K562 (cell line): Measurements from ENCODE around the gene DYRK1A. TPM values are rescaled to one million over a fixed set of nuclear protein-coding genes. Genes with fewer than 3 reads are reported as not detected.

Experiments
- BCOR ChIP-seq: fragments of 450-650 bp; IDR thresholded peaks from 2 replicates; pipeline ENCODE4 v1.6.1; 2016
- CBX2 ChIP-seq: fragments of 200-600 bp; sonication (generic); IDR thresholded peaks from one replicate; pipeline ENCODE4 v1.6.1; 2012; ENCODE audit warnings: mild to moderate bottlenecking, low read length, inconsistent platforms; ENCODE audit not compliant: insufficient read depth, poor library complexity, severe bottlenecking
- CBX3 ChIP-seq, 2 experiments: IDR thresholded peaks; 1 replicate in 1 of 2; 2 replicates in 1 of 2; pipeline ENCODE4 v1.6.1; 2012; ENCODE audit warnings: inconsistent platforms in 2 of 2, low read length in 2 of 2, borderline replicate concordance in 1 of 2, control low read depth in 1 of 2
- CC2D1A ChIP-seq: fragments of 450-650 bp; IDR thresholded peaks from 2 replicates; pipeline ENCODE4 v1.6.1; 2017; ENCODE audit warnings: mild to moderate bottlenecking
- CHCHD3 ChIP-seq: fragments of 250-450 bp; sonication (Bioruptor Pico); IDR thresholded peaks from 2 replicates; pipeline ENCODE4 v2.1.2; 2022; ENCODE audit warnings: mild to moderate bottlenecking
- DDX20 ChIP-seq: fragments of 450-650 bp; IDR thresholded peaks from 2 replicates; pipeline ENCODE4 v1.6.1; 2016; ENCODE audit warnings: missing genetic modification characterization, low read depth, mild to moderate bottlenecking, missing compliant biosample characterization, moderate library complexity
- ESRRB ChIP-seq: fragments of 250-450 bp; sonication (Bioruptor Pico); IDR thresholded peaks from 2 replicates; pipeline ENCODE4 v1.5.0; 2020; ENCODE audit warnings: mild to moderate bottlenecking, moderate library complexity, borderline replicate concordance
- FIP1L1 ChIP-seq: fragments of 200-400 bp; formaldehyde crosslinking; IDR thresholded peaks from 2 replicates; pipeline ENCODE4 v1.6.1; 2018; ENCODE audit warnings: mild to moderate bottlenecking, low read depth, low read length; ENCODE audit not compliant: poor library complexity, severe bottlenecking
- HMG20A ChIP-seq: fragments of 450-650 bp; formaldehyde crosslinking; conservative IDR thresholded peaks from 2 replicates; pipeline ENCODE4 v1.4.0; 2020; ENCODE audit warnings: mild to moderate bottlenecking, mixed read lengths
- KLF1 ChIP-seq: fragments of 450-650 bp; IDR thresholded peaks from 2 replicates; pipeline ENCODE4 v1.6.1; 2016; ENCODE audit warnings: missing genetic modification characterization, missing compliant biosample characterization
- KLF10 ChIP-seq: fragments of 250-450 bp; sonication (Bioruptor Pico); IDR thresholded peaks from 2 replicates; pipeline ENCODE4 v1.6.1; 2021; ENCODE audit warnings: matching md5 sums
- MCM5 ChIP-seq: fragments of 450-650 bp; IDR thresholded peaks from 2 replicates; pipeline ENCODE4 v1.6.1; 2016; ENCODE audit warnings: low read depth
- PTTG1 ChIP-seq: fragments of 450-650 bp; IDR thresholded peaks from 2 replicates; pipeline ENCODE4 v1.6.1; 2016; ENCODE audit warnings: low read depth, mild to moderate bottlenecking, missing genetic modification characterization, missing compliant biosample characterization
- RBM14 ChIP-seq: fragments of 200-400 bp; formaldehyde crosslinking; IDR thresholded peaks from 2 replicates; pipeline ENCODE4 v1.6.1; 2018; ENCODE audit warnings: low read depth, mild to moderate bottlenecking, low read length, moderate library complexity, borderline replicate concordance; ENCODE audit not compliant: insufficient read depth
- SAP30 ChIP-seq: fragments of 200-600 bp; sonication (generic); IDR thresholded peaks from 2 replicates; pipeline ENCODE4 v1.6.1; 2012; ENCODE audit warnings: borderline replicate concordance, low read depth, mild to moderate bottlenecking, moderate library complexity, low read length, control low read depth, inconsistent platforms; ENCODE audit not compliant: insufficient read depth, poor library complexity, severe bottlenecking
- SREBF1 ChIP-seq: fragments of 150-350 bp; IDR thresholded peaks from 2 replicates; pipeline ENCODE4 v1.6.1; 2014; ENCODE audit warnings: antibody characterized with exemption, low read depth, low read length, borderline replicate concordance
- ZBTB1 ChIP-seq: sonication (generic); formaldehyde crosslinking; IDR thresholded peaks from 2 replicates; pipeline ENCODE4 v1.8.1; 2023; ENCODE audit warnings: missing genetic modification reagents, low read depth, mild to moderate bottlenecking, borderline replicate concordance
- ZFP30 ChIP-seq: fragments of 250-450 bp; sonication (Bioruptor Pico); IDR thresholded peaks from 2 replicates; pipeline ENCODE4 v1.8.0; 2022; ENCODE audit warnings: moderate library complexity, mild to moderate bottlenecking, inconsistent platforms, borderline replicate concordance
- ZNF584 ChIP-seq: fragments of 200-800 bp; sonication (Bioruptor generic); IDR thresholded peaks from 2 replicates; pipeline ENCODE4 v1.6.1; 2016; ENCODE audit warnings: low read depth, mild to moderate bottlenecking, missing genetic modification characterization, missing compliant biosample characterization
- polyA plus RNA-seq, 8 experiments: library from polyadenylated mRNA; depleted of rRNA in 4 of 8; stranded (reverse) in 5 of 8; unstranded in 3 of 8; fragments of >200 nt; fragmentation: Nextera tagmentation in 2 of 8; fragmentation: Illumina TruSeq in 1 of 8; extraction: Ambion mirVana in 2 of 8; extraction: Trizol in 1 of 8; gene quantifications; 2 replicates each; pipeline versions ENCODE4 v1.2.1 to v1.2.3, GENCODE V29; 2011 to 2014; ENCODE audit warnings: inconsistent platforms in 1 of 8, missing spikeins in 1 of 8
- total RNA-seq, 7 experiments: library from RNA; depleted of rRNA in 6 of 7; stranded (reverse); fragments of >200 nt in 6 of 7; fragmentation: Illumina TruSeq in 2 of 7; extraction: Trizol in 2 of 7; gene quantifications; 2 replicates each; pipeline versions ENCODE4 v1.2.1 to v1.2.3, GENCODE V29; 2011 to 2021; ENCODE audit warnings: low replicate concordance in 1 of 7
- TF ChIP-seq, protein P1 (sequence below): sonication (generic); formaldehyde crosslinking; IDR thresholded peaks from 2 replicates; pipeline ENCODE4 v1.8.1; 2023; ENCODE audit warnings: missing genetic modification reagents, mild to moderate bottlenecking, borderline replicate concordance
- TF ChIP-seq, protein P2 (sequence below): fragments of 250-450 bp; sonication (Bioruptor Pico); IDR thresholded peaks from 2 replicates; pipeline ENCODE4 v1.5.0; 2021; ENCODE audit warnings: mild to moderate bottlenecking, moderate library complexity

Gene DYRK1A
- total and polyA plus RNA-seq, 9 of the 15 experiments (the other 6 are each of a cell fraction or from before 2014, with no cell fraction given), result 3.7 to 64.8 (median 42.3) TPM

DNA sequence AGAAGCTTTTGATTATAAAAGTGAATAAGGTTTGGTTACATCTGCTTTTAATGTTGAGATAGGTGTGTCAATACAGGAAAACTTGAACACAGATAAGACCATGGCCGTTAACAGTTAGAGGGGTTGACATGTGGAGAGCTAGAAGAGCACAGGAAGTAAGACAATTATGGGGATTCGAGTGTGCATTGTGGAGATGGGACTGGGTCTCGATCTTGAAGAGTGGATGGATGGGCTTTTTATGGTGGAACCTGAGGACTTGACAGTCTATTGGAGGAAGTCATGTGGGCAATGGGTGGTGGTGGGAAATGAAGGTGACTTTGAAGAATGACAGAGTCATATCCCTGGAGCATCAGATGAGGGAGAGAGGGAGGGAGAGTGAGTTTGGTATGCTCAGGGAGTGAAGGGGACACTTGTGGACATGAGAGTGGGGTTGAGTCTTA, 12.1 kb downstream of the DYRK1A start (continued):
- peak; percentile 67 for TF ChIP-seq CC2D1A
- TF ChIP-seq RBM14, result no peak
- TF ChIP-seq CHCHD3 (CRISPR knock-in tag), result no peak
- no peak for TF ChIP-seq PTTG1
- no peak for TF ChIP-seq CBX2
- no peak for TF ChIP-seq SREBF1
- TF ChIP-seq, protein P1, sequence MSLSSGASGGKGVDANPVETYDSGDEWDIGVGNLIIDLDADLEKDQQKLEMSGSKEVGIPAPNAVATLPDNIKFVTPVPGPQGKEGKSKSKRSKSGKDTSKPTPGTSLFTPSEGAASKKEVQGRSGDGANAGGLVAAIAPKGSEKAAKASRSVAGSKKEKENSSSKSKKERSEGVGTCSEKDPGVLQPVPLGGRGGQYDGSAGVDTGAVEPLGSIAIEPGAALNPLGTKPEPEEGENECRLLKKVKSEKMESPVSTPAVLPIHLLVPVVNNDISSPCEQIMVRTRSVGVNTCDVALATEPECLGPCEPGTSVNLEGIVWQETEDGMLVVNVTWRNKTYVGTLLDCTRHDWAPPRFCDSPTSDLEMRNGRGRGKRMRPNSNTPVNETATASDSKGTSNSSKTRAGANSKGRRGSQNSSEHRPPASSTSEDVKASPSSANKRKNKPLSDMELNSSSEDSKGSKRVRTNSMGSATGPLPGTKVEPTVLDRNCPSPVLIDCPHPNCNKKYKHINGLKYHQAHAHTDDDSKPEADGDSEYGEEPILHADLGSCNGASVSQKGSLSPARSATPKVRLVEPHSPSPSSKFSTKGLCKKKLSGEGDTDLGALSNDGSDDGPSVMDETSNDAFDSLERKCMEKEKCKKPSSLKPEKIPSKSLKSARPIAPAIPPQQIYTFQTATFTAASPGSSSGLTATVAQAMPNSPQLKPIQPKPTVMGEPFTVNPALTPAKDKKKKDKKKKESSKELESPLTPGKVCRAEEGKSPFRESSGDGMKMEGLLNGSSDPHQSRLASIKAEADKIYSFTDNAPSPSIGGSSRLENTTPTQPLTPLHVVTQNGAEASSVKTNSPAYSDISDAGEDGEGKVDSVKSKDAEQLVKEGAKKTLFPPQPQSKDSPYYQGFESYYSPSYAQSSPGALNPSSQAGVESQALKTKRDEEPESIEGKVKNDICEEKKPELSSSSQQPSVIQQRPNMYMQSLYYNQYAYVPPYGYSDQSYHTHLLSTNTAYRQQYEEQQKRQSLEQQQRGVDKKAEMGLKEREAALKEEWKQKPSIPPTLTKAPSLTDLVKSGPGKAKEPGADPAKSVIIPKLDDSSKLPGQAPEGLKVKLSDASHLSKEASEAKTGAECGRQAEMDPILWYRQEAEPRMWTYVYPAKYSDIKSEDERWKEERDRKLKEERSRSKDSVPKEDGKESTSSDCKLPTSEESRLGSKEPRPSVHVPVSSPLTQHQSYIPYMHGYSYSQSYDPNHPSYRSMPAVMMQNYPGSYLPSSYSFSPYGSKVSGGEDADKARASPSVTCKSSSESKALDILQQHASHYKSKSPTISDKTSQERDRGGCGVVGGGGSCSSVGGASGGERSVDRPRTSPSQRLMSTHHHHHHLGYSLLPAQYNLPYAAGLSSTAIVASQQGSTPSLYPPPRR (CRISPR knock-in tag), result no peak
- TF ChIP-seq SAP30, result no peak
- no peak for TF ChIP-seq HMG20A (CRISPR knock-in tag)
- TF ChIP-seq, protein P2, sequence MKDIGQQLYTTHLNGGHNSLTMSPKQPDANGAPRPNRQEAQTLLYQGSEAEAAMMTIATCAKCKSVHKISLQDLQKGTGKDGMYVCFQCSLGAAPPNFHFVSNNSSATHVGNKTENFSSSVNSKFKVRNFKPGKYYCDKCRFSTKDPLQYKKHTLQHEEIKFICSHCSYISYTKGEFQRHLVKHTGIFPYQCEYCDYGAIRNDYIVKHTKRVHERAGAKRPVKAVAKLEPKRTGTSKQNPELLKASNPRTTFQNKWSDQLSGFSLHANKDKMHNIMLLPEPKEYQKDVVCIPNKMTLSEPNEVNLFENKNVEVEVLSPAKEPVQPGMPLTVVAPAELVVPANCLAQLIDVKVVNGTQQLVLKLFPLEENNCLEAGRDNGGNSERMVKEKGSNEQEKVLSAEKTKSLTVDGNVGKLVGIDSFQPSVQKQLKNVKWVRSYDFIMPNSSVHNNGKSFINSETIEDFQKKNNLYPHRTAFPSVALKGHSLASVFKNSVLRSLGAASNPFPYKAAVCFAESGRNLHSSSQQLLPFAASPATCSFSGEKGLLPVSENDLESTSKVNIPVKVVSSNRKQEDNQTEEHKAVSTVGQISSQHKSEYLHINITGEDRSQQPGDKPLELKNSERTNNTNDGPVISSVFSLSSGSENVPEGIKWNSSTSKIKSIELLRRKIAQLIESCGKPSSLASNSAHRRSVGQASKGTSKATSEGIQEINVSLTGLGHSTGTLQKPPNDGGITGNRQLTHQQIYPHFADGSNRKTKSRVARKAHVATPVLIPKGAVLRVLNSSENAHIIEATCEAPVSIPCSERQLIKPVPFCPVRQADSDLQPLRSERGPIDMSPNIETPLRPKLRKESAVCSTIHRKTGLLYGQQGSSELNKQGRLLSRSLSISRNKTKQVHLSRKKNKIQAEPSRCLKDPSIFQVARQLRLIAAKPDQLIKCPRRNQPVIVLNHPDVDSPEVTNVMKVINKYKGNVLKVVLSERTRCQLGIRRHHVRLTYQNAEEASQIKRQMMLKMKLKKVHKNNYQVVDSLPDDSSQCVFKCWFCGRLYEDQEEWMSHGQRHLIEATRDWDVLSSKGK (CRISPR knock-in tag), result no peak
- no peak for TF ChIP-seq DDX20 (tag)
- peak in 1 of 2 experiments; percentile 12; a peak in 1 of 3 replicates for TF ChIP-seq CBX3 (IDR thresholded peaks at IDR 0.05; ENCODE audit: borderline replicate concordance in 1 of 2, low read length in 2 of 2)
- TF ChIP-seq ZBTB1 (CRISPR knock-in tag), result no peak
- TF ChIP-seq ZNF584 (CRISPR knock-in tag), result no peak
- TF ChIP-seq KLF10 (CRISPR knock-in tag), result no peak
- TF ChIP-seq BCOR, result no peak; the same call in 1 of the 2 replicates
- no peak for TF ChIP-seq ZFP30
- TF ChIP-seq FIP1L1, result no peak
- no peak for TF ChIP-seq MCM5
- TF ChIP-seq KLF1 (tag), result no peak
- TF ChIP-seq ESRRB (CRISPR knock-in tag), result no peak
